Kidney (tissue), 14 donors: ENCODE results near the gene PRDX3. TPM values are rescaled to one million over a fixed set of nuclear protein-coding genes. Genes with fewer than 3 reads are reported as not detected.

Experiments
- DNase-seq, 5 donors: peaks; one replicate each; pipeline ENCODE4 v3.0.0-alpha.2; 2013 to 2020
- FAIRE-seq: peaks from 2 replicates; lab custom pipeline; 2012; peaks lifted over from hg19 to GRCh38; lab: Jason Lieb, UNC
- H3K27ac ChIP-seq, 2 donors: one replicate each; pipeline ENCODE4 v1.7.0; 2013; ENCODE audit warnings: low read depth in 2 of 2, low read length in 2 of 2, inconsistent platforms in 1 of 2
- H3K27me3 ChIP-seq: one replicate; pipeline ENCODE4 v1.7.1; 2013; ENCODE audit warnings: low read length, inconsistent platforms; ENCODE audit not compliant: control insufficient read depth, insufficient read depth
- H3K36me3 ChIP-seq, 3 donors: one replicate each; pipeline versions ENCODE4 v1.7.0 to v1.7.1; 2013; ENCODE audit warnings: low read length in 3 of 3, control low read depth in 1 of 3, inconsistent platforms in 1 of 3; ENCODE audit not compliant: insufficient read depth in 3 of 3, control insufficient read depth in 2 of 3
- H3K4me1 ChIP-seq, 3 donors: one replicate each; pipeline versions ENCODE4 v1.7.0 to v1.7.1; 2013; ENCODE audit warnings: low read length in 3 of 3, inconsistent platforms in 1 of 3, low read depth in 1 of 3; ENCODE audit not compliant: control insufficient read depth in 2 of 3, insufficient read depth in 2 of 3
- H3K4me3 ChIP-seq, 3 donors: one replicate each; pipeline versions ENCODE4 v1.7.0 to v1.8.1; 2013; ENCODE audit warnings: low read length in 3 of 3, control low read depth in 1 of 3, inconsistent platforms in 1 of 3
- H3K9ac ChIP-seq, 3 donors: one replicate each; pipeline versions ENCODE4 v1.7.0 to v1.7.1; 2013; ENCODE audit warnings: low read length in 3 of 3, control low read depth in 1 of 3, inconsistent platforms in 1 of 3
- H3K9me3 ChIP-seq, 3 donors: one replicate each; pipeline versions ENCODE4 v1.7.0 to v1.7.1; 2013; ENCODE audit warnings: low read length in 3 of 3, control low read depth in 1 of 3, inconsistent platforms in 1 of 3; ENCODE audit not compliant: control insufficient read depth in 2 of 3, insufficient read depth in 1 of 3
- intact Hi-C: fragments of 100-400 bp; cut with DNase I; formaldehyde crosslinking; loops from one replicate; pipeline ENCODE4 v1.11.1; 2022
- polyA plus RNA-seq: library from polyadenylated mRNA; stranded (reverse); fragments of 350-450 nt; fragmentation: Illumina TruSeq; extraction: RNeasy Lipid Tissue Mini Kit (QIAGEN cat#74804); gene quantifications from one replicate; pipeline ENCODE4 v1.2.3, GENCODE V29; 2014; ENCODE audit warnings: low read depth, low replicate concordance; ENCODE audit not compliant: insufficient read depth
- total RNA-seq: library from RNA; stranded (reverse); fragmentation: NEBNext Ultra II Directional; extraction: Animal tissue kit (Norgen Biotek cat#: 25700); gene quantifications from one replicate; pipeline ENCODE4 v1.2.1, GENCODE V29; 2021
- TF ChIP-seq, protein P1 (sequence below): IDR thresholded peaks from 3 replicates; pipeline ENCODE4 v1.5.1; 2012; ENCODE audit warnings: mild to moderate bottlenecking, moderate library complexity, borderline replicate concordance; ENCODE audit not compliant: insufficient read depth; ENCODE audit errors: extremely low read depth
- donor health status: control.
- donor health status: control.
- donor health status: control.
- donor health status: control.
- donor health status: control.
- donor health status: DM: yes; HTN: yes; CAD: no.
- donor health status: Normal renal cell carcinoma (clear cell type).

PRDX3 gene
- total and polyA plus RNA-seq, 2 donors from 2014 or later = 118 to 294 TPM

DNA sequence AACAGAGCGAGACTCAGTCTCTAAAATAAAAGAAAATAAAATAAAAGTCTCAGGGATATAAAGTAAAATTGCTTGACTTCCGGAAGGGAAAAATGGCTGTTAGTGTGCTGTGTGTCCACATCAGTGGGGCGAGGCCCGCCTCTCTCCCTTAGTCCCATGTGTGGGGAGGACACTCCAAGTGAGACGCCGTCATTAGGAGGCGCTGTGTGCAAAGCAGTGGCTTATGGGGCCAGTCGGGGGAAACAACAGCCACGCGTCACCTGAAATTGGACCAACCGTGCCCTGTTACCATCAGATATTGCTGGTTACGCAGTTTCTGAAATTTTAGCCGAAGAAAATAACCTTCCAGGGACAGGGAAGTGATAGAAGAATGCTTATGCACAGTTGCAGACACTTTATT is 28.9 kb downstream of the PRDX3 start:
- intact Hi-C loops = no loop called here
- Histone ChIP-seq H3K9ac (no peak overlapping the region), H3K27ac (no peak overlapping the region), H3K27me3 (no peaks in the 10 kb centered on the region), H3K36me3 (peaks cover 3 to 26% (median 9%) of the 10 kb centered on the region in 3 donors), H3K4me3 (no peak overlapping the region), H3K4me1 (no peaks in the 10 kb centered on the region), H3K9me3 (no peaks in the 10 kb centered on the region)
- no peak for DNase-seq
- no peak for FAIRE-seq
- TF ChIP-seq, protein P1, sequence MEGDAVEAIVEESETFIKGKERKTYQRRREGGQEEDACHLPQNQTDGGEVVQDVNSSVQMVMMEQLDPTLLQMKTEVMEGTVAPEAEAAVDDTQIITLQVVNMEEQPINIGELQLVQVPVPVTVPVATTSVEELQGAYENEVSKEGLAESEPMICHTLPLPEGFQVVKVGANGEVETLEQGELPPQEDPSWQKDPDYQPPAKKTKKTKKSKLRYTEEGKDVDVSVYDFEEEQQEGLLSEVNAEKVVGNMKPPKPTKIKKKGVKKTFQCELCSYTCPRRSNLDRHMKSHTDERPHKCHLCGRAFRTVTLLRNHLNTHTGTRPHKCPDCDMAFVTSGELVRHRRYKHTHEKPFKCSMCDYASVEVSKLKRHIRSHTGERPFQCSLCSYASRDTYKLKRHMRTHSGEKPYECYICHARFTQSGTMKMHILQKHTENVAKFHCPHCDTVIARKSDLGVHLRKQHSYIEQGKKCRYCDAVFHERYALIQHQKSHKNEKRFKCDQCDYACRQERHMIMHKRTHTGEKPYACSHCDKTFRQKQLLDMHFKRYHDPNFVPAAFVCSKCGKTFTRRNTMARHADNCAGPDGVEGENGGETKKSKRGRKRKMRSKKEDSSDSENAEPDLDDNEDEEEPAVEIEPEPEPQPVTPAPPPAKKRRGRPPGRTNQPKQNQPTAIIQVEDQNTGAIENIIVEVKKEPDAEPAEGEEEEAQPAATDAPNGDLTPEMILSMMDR = no peak

GRCh38 chr10:119149157-119149556 is 29.5 kb downstream of the PRDX3 start:
- H3K27me3 ChIP-seq = no peaks in the 10 kb centered on the region
- intact Hi-C loops = no loop called here
- no peak for FAIRE-seq
- H3K9me3 ChIP-seq = no peaks in the 10 kb centered on the region
- DNase-seq = no peak
- no peak overlapping the region for H3K27ac ChIP-seq
- H3K4me3 ChIP-seq = no peak overlapping the region
- H3K36me3 ChIP-seq = peaks cover 3 to 26% (median 6%) of the 10 kb centered on the region in 3 donors
- H3K9ac ChIP-seq = no peak overlapping the region
- no peaks in the 10 kb centered on the region for H3K4me1 ChIP-seq
- TF ChIP-seq, protein P1 = no peak

DNA sequence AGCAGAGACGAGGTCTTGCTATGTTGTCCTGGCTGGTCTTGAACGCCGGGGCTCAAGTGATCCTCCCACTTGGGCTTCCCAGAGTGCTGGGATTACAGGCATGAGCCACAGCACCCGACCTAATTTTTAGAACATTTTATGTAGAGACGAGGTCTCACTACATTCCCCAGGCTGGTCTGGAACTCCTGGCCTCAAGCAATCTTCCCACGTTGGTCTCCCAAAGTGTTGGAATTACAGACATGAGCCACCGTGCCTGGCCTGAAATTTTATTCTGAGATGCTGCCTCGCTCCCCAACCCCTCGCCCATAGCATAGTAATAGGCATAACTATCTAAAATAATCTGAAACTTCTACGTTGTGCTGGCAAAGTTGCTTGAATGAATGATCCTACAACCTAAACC is 35.0 kb downstream of the PRDX3 start:
- H3K9me3 ChIP-seq = no peaks in the 10 kb centered on the region
- intact Hi-C loops = no loop called here
- peaks cover 0 to 2% (median 0%) of the 10 kb centered on the region in 3 donors for H3K4me1 ChIP-seq
- TF ChIP-seq, protein P1 = no peak
- peaks cover 0 to 8% (median 0%) of the 10 kb centered on the region in 3 donors for H3K36me3 ChIP-seq
- no peak for DNase-seq
- H3K27ac ChIP-seq = no peak overlapping the region
- FAIRE-seq = no peak
- H3K27me3 ChIP-seq = no peaks in the 10 kb centered on the region
- no peak overlapping the region for H3K9ac ChIP-seq
- no peak overlapping the region for H3K4me3 ChIP-seq
